ENCODE measurements around the gene PRKAR1B.

PRKAR1B gene

DNA sequence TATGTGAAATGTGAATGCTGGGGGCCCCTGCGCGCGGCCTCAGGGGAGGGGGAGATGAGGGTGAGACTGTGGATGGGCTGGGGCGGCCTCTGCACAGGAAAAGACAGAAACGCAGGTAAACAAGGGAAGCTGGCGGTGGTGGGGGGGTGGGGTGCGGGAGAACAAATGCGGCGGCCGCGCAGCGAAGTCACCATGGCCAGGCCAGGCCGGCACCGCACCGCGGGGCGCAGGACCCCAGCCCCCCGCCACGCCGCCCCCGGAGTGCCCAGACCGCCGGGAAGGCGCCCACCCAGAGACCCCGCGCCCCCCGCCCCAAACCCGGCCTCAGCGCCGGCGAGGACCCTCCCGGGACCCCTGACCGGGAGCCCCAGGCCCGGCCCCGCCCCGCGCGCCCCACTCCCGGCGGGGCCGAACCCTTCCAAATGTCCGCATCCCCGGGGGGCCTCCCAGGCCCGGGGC is 15.1 kb downstream of the PRKAR1B start:
- Histone ChIP-seq H3K27ac (ENCODE audit: low read length) (no peak overlapping the region), H3K9ac (ENCODE audit: low read depth, low read length) (no peak overlapping the region), H3K27me3 (ENCODE audit: insufficient read depth, low read length) (no peaks in the 10 kb centered on the region), H3K4me1 (ENCODE audit: insufficient read depth, low read length) (no peaks in the 10 kb centered on the region; the same call in 1 of the 2 replicates), H3K9me3 (ENCODE audit: insufficient read depth, low read depth, low read length) (no peaks in the 10 kb centered on the region), H3K36me3 (ENCODE audit: insufficient read depth, low read depth, low read length) (peaks cover 25% of the 10 kb centered on the region; the same call in 1 of the 2 replicates), H3K4me3 (ENCODE audit: low read length) (peak overlapping the region; percentile 45; the same call in 1 of the 2 replicates)

GRCh38 chr7:711093-711921 is 15.8 kb downstream of the PRKAR1B start:
- Histone ChIP-seq H3K36me3 (ENCODE audit: insufficient read depth, low read depth, low read length) (peaks cover 21% of the 10 kb centered on the region; the same call in 1 of the 2 replicates), H3K4me1 (ENCODE audit: insufficient read depth, low read length) (no peaks in the 10 kb centered on the region; the same call in 1 of the 2 replicates), H3K9me3 (ENCODE audit: insufficient read depth, low read depth, low read length) (no peaks in the 10 kb centered on the region), H3K27ac (ENCODE audit: low read length) (no peak overlapping the region), H3K9ac (ENCODE audit: low read depth, low read length) (no peak overlapping the region), H3K27me3 (ENCODE audit: insufficient read depth, low read length) (no peaks in the 10 kb centered on the region), H3K4me3 (ENCODE audit: low read length) (no peak overlapping the region)

GRCh38 chr7:710161-710560 is 16.9 kb downstream of the PRKAR1B start:
- Histone ChIP-seq H3K4me3 (ENCODE audit: low read length) (no peak overlapping the region), H3K27ac (ENCODE audit: low read length) (no peak overlapping the region), H3K9me3 (ENCODE audit: insufficient read depth, low read depth, low read length) (no peaks in the 10 kb centered on the region)

GRCh38 chr7:707296-708000 is 19.6 kb downstream of the PRKAR1B start:
- no peak overlapping the region for H3K9ac ChIP-seq (ENCODE audit: low read depth, low read length)
- H3K36me3 ChIP-seq (ENCODE audit: insufficient read depth, low read depth, low read length) = peaks cover 25% of the 10 kb centered on the region; the same call in 1 of the 2 replicates
- H3K4me1 ChIP-seq (ENCODE audit: insufficient read depth, low read length) = no peaks in the 10 kb centered on the region
- H3K27ac ChIP-seq (ENCODE audit: low read length) = no peak overlapping the region
- H3K4me3 ChIP-seq (ENCODE audit: low read length) = no peak overlapping the region
- H3K9me3 ChIP-seq (ENCODE audit: insufficient read depth, low read depth, low read length) = peaks cover 7% of the 10 kb centered on the region; the same call in 1 of the 2 replicates
- H3K27me3 ChIP-seq (ENCODE audit: insufficient read depth, low read length) = no peaks in the 10 kb centered on the region

More at GRCh38 chr7:710161-710560, 16.9 kb downstream of the PRKAR1B start:
- Histone ChIP-seq H3K4me1 (ENCODE audit: insufficient read depth, low read length) (no peaks in the 10 kb centered on the region; the same call in 1 of the 2 replicates), H3K9ac (ENCODE audit: low read depth, low read length) (no peak overlapping the region), H3K36me3 (ENCODE audit: insufficient read depth, low read depth, low read length) (peaks cover 20% of the 10 kb centered on the region; the same call in 1 of the 2 replicates), H3K27me3 (ENCODE audit: insufficient read depth, low read length) (no peaks in the 10 kb centered on the region)

GRCh38 chr7:706721-707120 is 20.4 kb downstream of the PRKAR1B start:
- no peak overlapping the region for H3K27ac ChIP-seq (ENCODE audit: low read length)
- H3K9me3 ChIP-seq (ENCODE audit: insufficient read depth, low read depth, low read length) = peaks cover 7% of the 10 kb centered on the region; the same call in 1 of the 2 replicates
- no peaks in the 10 kb centered on the region for H3K4me1 ChIP-seq (ENCODE audit: insufficient read depth, low read length)
- H3K4me3 ChIP-seq (ENCODE audit: low read length) = no peak overlapping the region
- H3K27me3 ChIP-seq (ENCODE audit: insufficient read depth, low read length) = no peaks in the 10 kb centered on the region
- H3K9ac ChIP-seq (ENCODE audit: low read depth, low read length) = no peak overlapping the region
- peaks cover 25% of the 10 kb centered on the region; the same call in 1 of the 2 replicates for H3K36me3 ChIP-seq (ENCODE audit: insufficient read depth, low read depth, low read length)

GRCh38 chr7:703049-703448 is 24.0 kb downstream of the PRKAR1B start:
- no peak overlapping the region for H3K27ac ChIP-seq (ENCODE audit: low read length)
- peaks cover 27% of the 10 kb centered on the region; the same call in 1 of the 2 replicates for H3K36me3 ChIP-seq (ENCODE audit: insufficient read depth, low read depth, low read length)
- H3K9ac ChIP-seq (ENCODE audit: low read depth, low read length) = no peak overlapping the region
- no peaks in the 10 kb centered on the region for H3K4me1 ChIP-seq (ENCODE audit: insufficient read depth, low read length)
- no peak overlapping the region for H3K4me3 ChIP-seq (ENCODE audit: low read length)
- H3K9me3 ChIP-seq (ENCODE audit: insufficient read depth, low read depth, low read length) = peaks cover 7% of the 10 kb centered on the region; the same call in 1 of the 2 replicates
- H3K27me3 ChIP-seq (ENCODE audit: insufficient read depth, low read length) = no peaks in the 10 kb centered on the region

- Histone ChIP-seq H3K36me3 (ENCODE audit: insufficient read depth, low read depth, low read length) (peaks cover 18% of the 10 kb centered on the region; the same call in 1 of the 2 replicates), H3K4me3 (ENCODE audit: low read length) (no peak overlapping the region), H3K9me3 (ENCODE audit: insufficient read depth, low read depth, low read length) (peaks cover 7% of the 10 kb centered on the region; the same call in 1 of the 2 replicates), H3K27ac (ENCODE audit: low read length) (no peak overlapping the region), H3K4me1 (ENCODE audit: insufficient read depth, low read length) (no peaks in the 10 kb centered on the region), H3K9ac (ENCODE audit: low read depth, low read length) (no peak overlapping the region), H3K27me3 (ENCODE audit: insufficient read depth, low read length) (no peaks in the 10 kb centered on the region)
These were observed 25.9 kb downstream of the PRKAR1B start for GRCh38 chr7:701086-701671.

- H3K4me3 ChIP-seq (ENCODE audit: low read length) = no peak overlapping the region
- peaks cover 7% of the 10 kb centered on the region; the same call in 1 of the 2 replicates for H3K9me3 ChIP-seq (ENCODE audit: insufficient read depth, low read depth, low read length)
- peaks cover 21% of the 10 kb centered on the region; the same call in 1 of the 2 replicates for H3K36me3 ChIP-seq (ENCODE audit: insufficient read depth, low read depth, low read length)
- no peak overlapping the region for H3K9ac ChIP-seq (ENCODE audit: low read depth, low read length)
- no peak overlapping the region for H3K27ac ChIP-seq (ENCODE audit: low read length)
- no peaks in the 10 kb centered on the region for H3K4me1 ChIP-seq (ENCODE audit: insufficient read depth, low read length)
- no peaks in the 10 kb centered on the region for H3K27me3 ChIP-seq (ENCODE audit: insufficient read depth, low read length)
These were observed 27.5 kb downstream of the PRKAR1B start for GRCh38 chr7:699476-700170.

- no peak overlapping the region for H3K9ac ChIP-seq (ENCODE audit: low read depth, low read length)
These were observed 28.3 kb downstream of the PRKAR1B start for GRCh38 chr7:698515-699475.

DNA sequence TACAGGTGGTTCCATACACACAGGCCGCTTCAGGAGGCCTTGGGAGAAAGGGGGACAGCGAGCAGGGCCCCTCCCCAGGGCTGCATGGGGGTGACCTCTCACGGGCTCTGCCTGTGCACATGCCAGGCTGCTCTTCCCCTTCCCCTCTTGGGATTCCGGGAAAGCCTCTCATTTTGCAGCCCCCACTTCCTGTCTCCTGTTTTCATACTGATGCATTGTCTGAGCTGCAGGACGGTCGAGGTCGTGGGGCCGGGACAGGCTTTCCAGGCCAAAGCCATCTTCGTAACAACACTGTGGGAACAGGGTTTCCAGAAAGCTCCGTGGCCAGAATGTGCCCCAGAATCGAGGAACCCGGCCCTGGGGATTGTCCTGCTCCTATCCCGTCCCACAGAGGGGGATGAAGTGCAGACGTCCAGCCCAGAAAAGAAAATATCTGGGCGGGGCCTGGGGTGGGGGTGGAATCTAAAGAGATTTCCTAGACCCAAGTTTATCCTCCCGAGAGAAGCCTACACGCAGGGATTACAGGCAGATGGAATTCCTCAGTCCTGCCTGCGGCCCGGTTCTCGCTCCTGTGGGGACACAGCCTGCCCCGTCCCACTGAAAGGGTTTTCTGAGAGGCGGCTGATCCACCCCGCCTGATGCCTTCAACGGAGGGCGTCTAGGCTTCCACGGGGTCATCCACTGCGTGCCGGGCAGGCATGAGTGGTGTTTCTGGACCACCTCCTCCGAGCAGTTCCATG is 30.1 kb downstream of the PRKAR1B start:
- Histone ChIP-seq H3K9ac (ENCODE audit: low read depth, low read length) (no peak overlapping the region), H3K4me3 (ENCODE audit: low read length) (no peak overlapping the region), H3K27ac (ENCODE audit: low read length) (no peak overlapping the region)

More at GRCh38 chr7:698515-699475, 28.3 kb downstream of the PRKAR1B start:
- no peak overlapping the region for H3K27ac ChIP-seq (ENCODE audit: low read length)
- H3K4me3 ChIP-seq (ENCODE audit: low read length) = no peak overlapping the region
- H3K9me3 ChIP-seq (ENCODE audit: insufficient read depth, low read depth, low read length) = peaks cover 7% of the 10 kb centered on the region; the same call in 1 of the 2 replicates
- H3K36me3 ChIP-seq (ENCODE audit: insufficient read depth, low read depth, low read length) = peaks cover 21% of the 10 kb centered on the region; the same call in 1 of the 2 replicates
- H3K27me3 ChIP-seq (ENCODE audit: insufficient read depth, low read length) = no peaks in the 10 kb centered on the region
- no peaks in the 10 kb centered on the region for H3K4me1 ChIP-seq (ENCODE audit: insufficient read depth, low read length)

More for the DNA sequence above, 30.1 kb downstream of the PRKAR1B start:
- no peaks in the 10 kb centered on the region for H3K27me3 ChIP-seq (ENCODE audit: insufficient read depth, low read length)
- H3K4me1 ChIP-seq (ENCODE audit: insufficient read depth, low read length) = no peaks in the 10 kb centered on the region
- H3K36me3 ChIP-seq (ENCODE audit: insufficient read depth, low read depth, low read length) = peaks cover 22% of the 10 kb centered on the region; the same call in 1 of the 2 replicates
- no peaks in the 10 kb centered on the region for H3K9me3 ChIP-seq (ENCODE audit: insufficient read depth, low read depth, low read length)

Data from iPS-20b (cell line).